GM18951 (cell line): ENCODE results near the gene LY6G5B.
A peak's percentile ranks its signal among the peaks of the same experiment; 100 is the strongest.
"Not testable (repeated sequence)": the region's sequence is repeated elsewhere in the genome, so short reads cannot be mapped to it uniquely, and the experiment has no call there.

ENCODE experiments used
- POLR2A ChIP-seq: IDR thresholded peaks from 4 replicates; pipeline ENCODE4 v1.6.1; 2011; ENCODE audit warnings: mild to moderate bottlenecking; ENCODE audit not compliant: insufficient read length, insufficient read depth; ENCODE audit errors: extremely low read depth
- in situ Hi-C: fragments of 300-500 bp; cut with MboI; formaldehyde crosslinking; loops from one replicate; pipeline ENCODE4 v1.12.0; 2022; ENCODE audit warnings: low sequenced_read_pairs, mixed read lengths, inconsistent platforms; ENCODE audit not compliant: unreplicated experiment

Gene LY6G5B

DNA sequence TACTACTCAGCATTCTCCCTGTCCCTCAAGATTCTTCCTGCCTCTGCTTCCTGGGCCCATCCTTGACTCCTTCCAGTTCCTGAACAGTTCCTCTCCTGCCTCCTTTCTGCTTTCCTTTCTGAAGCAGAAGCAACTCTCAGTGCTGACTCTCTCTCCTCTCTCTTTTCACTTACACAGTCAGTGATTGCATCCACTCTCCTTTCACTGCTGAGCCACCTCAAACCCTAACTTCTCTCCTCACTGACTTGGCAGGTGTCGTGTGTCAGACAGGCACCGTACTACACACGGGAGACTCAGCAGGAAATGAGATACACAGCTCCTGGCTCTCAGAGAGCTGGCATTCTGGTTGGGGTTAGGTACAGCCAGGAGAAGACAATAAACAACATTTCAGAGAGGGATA, 27.8 kb downstream of the LY6G5B start:
- TF ChIP-seq POLR2A = no peak
- in situ Hi-C loops = no loop called here

DNA sequence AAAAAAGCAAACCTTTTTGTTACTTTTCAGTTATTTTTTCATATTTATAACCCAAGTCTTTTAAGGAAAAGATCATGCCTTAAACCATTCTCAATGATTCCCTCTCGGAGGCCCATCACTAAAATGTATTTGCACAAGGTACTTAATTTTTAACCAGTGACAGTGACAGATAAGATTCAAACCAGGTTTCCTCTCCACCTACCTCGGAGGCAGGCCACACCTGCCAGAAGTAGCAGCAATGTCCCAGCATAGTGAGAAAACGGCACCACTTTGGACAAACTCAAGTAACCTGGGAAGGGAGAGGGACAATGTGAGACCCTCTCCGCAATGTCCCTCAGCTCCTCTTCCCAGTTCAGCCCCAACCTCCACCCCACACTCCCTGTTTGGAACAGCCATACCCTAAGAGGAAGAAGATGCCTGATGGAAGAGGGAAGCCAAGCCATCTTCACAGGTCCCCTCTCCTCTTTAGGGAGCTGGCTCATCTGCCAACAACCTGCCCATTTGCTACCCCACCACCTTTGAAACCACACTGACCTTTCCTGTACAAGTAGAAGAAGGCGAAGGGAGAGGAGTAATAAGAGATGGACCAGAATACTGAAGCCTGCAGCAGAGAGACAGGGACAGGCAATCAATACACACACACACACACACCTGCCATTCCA, 31.1 kb downstream of the LY6G5B start:
- in situ Hi-C loops = no loop called here
- TF ChIP-seq POLR2A = no peak

DNA sequence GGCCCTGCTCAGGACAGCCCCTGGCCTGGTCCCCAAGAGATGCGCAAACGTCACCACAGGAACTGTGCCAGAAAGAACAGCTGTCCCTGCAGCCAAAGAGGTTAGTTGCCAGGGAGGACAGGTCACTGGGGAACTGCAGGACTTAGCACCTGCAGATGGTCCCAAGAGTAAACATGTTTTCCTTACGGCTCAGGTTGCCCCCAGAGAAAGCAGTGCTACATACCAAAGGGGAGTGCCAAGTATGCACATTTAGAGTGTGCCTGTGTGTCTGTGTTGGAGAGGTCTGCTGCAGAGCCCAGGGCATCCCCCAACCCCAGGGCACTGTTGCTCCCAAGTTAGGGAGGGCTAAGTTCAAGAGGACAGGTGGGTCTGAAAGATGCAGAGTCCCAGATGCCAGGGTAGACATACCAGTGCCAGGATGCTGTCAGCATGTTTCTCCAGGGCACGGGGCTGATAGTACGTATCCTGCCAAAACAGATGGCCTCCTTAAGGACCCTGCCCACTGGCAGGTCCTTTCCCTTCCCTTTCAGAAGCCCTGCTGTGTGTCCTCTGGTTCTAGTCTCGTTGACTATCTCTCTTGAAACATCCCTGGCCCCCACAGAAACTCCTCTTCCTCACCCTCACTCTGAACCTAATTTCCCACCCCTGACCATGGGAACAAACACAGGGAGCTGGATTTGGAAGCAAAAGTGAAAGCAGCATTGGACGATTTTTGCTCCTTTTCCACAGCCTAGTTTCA, 32.1 kb downstream of the LY6G5B start:
- TF ChIP-seq POLR2A = no peak
- in situ Hi-C loops = no loop called here

DNA sequence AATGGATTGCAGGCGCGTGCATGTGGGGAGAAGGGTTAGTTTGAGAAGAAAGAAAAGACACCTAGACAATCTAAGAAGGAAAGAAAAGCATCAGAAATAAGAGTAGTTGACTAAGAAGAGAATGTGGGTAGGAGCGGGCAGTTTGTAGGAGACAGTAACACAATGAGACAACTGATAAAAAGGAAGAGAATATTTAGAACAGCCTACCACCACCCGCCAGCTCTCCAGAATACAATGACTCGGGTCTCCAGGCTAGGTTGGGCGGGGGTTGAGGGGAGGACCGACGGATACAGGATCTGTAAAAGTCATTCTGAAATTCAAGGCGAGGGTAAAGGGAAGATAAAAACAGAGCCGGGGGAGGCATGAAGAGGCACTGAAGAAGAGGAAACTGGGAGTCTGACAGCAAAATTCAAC, 32.6 kb downstream of the LY6G5B start:
- in situ Hi-C loops = no loop called here

GRCh38 chr6:31702819-31703716, 33.3 kb downstream of the LY6G5B start, which contains the start of gene ABHD16A:
ABHD16A (minus strand) TSS chr6:31703324; CDS start chr6:31703281, 43 bp downstream.
- peak; percentile 94 for TF ChIP-seq POLR2A
- in situ Hi-C loops = no loop called here

More for the DNA sequence above, 32.6 kb downstream of the LY6G5B start:
- TF ChIP-seq POLR2A = no peak

DNA sequence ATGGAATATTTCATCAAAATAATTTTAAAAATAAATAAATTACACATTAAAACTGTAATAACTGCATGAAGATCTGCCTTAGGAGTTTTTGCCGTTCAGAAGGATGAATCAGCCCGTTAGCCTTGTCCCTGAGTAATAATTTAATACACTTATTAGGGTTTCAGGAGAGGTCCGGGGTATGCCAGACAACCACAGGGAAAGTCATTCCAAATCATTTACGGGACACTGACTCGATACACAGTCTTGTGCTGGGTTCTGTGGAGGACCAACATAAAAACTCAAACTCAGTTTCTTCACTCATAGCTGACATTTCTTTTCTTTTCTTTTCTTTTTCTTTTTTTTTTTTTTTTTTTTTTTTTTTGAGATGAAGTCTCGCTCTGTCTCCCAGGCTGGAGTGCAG, 36.2 kb downstream of the LY6G5B start:
- in situ Hi-C loops = no loop called here
- TF ChIP-seq POLR2A = no peak

DNA sequence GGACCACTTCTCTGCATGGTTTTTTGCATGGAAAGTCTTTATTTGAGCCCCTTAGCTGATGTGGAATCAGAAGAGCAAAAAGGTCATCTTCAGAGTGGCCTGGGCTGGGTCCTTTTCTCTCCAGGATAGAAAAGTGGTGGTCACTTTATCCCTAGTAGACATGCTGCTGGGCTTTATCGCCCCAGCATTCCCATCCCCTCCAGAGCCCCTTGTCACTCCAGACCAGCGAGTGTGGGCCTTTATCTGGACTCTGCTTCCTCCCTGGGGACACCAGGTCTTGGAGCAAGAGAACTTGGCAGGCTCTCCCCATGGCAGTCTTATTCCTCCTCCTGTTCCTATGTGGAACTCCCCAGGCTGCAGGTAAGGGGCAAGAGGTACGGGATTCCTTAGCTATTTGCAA, 36.8 kb downstream of the LY6G5B start, which contains the start of gene LY6G6F:
Gene LY6G6F (plus strand): TSS at position 268 of the 400 bp plus-strand sequence. CDS start 41 bp downstream, at position 309.
- TF ChIP-seq POLR2A = no peak
- in situ Hi-C loops = no loop called here

DNA sequence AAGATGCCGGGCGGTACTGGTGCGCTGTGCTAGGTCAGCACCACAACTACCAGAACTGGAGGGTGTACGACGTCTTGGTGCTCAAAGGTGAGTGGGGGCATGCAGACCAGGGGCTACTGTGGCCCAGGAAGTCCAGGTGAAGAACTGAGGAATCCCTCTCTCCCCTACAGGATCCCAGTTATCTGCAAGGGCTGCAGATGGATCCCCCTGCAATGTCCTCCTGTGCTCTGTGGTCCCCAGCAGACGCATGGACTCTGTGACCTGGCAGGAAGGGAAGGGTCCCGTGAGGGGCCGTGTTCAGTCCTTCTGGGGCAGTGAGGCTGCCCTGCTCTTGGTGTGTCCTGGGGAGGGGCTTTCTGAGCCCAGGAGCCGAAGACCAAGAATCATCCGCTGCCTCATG, 37.9 kb downstream of the LY6G5B start:
- in situ Hi-C loops = no loop called here
- no peak for TF ChIP-seq POLR2A

DNA sequence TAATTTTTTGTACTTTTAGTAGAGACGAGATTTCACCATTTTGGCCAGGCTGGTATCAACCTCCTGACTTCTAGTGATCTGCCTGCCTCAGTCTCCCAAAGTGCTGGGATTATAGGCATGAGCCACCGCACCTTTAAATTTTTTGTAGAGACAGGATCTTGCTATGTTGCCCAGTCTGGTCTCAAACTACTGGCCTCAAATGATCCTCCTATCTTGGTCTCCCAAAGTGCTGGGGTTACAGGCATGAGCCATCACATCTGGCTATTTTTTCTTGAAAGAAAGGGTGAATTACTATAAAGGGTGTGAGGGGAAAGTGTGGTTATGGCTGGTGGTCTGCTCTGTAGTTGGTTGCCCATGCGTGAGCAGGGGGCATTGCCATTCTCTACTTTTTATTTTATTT, 38.4 kb downstream of the LY6G5B start:
- in situ Hi-C loops = no loop called here
- no peak for TF ChIP-seq POLR2A

- in situ Hi-C loops = not testable (repeated sequence)
These were observed 39.4 kb downstream of the LY6G5B start for GRCh38 chr6:31709157-31709556.

DNA sequence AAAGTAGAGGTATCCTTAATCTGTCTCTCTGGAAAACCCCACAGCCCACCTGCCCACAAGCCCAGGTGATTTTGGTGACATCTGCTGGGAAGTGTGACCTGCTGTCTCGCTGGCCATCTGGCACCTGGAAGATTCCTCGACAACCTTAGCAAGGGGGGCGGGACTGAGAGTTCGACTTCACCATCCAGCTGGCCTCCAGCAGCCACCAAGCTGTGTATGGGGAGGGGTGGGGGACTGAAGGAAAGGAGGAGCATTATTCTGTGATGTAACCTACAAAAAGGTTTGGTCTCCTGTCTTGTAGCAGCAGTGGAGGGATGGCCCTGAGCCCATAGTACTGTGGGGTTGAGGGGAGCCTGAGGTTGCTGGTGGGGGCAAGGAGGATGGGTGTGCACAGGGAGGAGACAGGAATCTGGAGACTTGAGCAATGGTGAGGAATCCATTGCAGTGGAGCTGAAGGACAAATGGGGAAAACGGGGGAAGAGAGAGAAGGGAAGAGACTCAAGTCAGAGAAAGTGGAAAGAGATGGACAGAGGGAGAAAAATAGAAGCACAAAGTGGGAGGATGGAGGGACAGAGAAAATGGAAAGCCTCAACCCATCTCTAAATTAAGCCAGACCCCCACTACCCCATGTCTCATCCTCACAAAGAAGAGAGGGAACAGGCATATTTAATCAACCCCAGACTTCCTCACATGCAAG, 40.9 kb downstream of the LY6G5B start:
- TF ChIP-seq POLR2A = no peak
- in situ Hi-C loops = no loop called here

DNA sequence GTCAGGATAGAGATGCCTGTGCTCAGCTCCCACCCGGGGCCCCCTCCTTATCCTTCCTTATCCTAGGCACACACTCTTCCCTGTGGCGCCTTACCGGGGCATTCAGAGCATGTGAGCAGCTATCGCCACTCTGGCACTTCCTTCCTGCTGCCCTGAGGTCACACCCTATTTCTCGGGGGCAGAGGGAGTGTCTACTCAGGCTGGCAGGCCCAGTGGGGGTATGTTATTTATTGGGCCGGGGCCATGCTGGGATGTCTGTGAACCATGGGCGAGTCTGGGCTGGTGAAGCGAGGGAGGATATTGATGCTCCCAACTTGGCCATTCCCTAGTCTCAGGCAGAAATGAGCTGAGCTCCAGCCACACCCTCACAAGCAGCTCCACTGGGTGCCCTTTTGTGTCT, 41.5 kb downstream of the LY6G5B start:
- in situ Hi-C loops = no loop called here
- no peak for TF ChIP-seq POLR2A

- in situ Hi-C loops = no loop called here
- no peak for TF ChIP-seq POLR2A
These were observed 42.5 kb downstream of the LY6G5B start for GRCh38 chr6:31712296-31712695.
